H1 (cell line): ENCODE data around the gene TMEM151A. TPM values are rescaled to one million over a fixed set of nuclear protein-coding genes. Genes with fewer than 3 reads are reported as not detected.

Experiments
- USF2 ChIP-seq: IDR thresholded peaks from 2 replicates; pipeline ENCODE4 v1.6.1; 2011; ENCODE audit warnings: low read length, improper control_type of control experiment
- ZNF274 ChIP-seq: IDR thresholded peaks from 2 replicates; pipeline ENCODE4 v1.7.0; 2012; ENCODE audit warnings: low read length, borderline replicate concordance; ENCODE audit errors: extremely low read depth
- polyA plus RNA-seq, 7 experiments: library from polyadenylated mRNA; depleted of rRNA in 3 of 7; stranded (reverse) in 5 of 7; unstranded in 2 of 7; fragments of >200 nt in 5 of 7; fragments of 200-250 nt in 2 of 7; gene quantifications; 1 replicate in 5 of 7; 2 replicates in 1 of 7; 4 replicates in 1 of 7; pipeline versions ENCODE4 v1.2.1 to v1.2.3, GENCODE V29; 2011 to 2013; ENCODE audit warnings: missing spikeins in 2 of 7, mixed read lengths in 2 of 7
- total RNA-seq: library from RNA; stranded (reverse); fragmentation: NEBNext Ultra II Directional; extraction: Animal tissue kit (Norgen Biotek cat#: 25700); gene quantifications from 2 replicates; pipeline ENCODE4 v1.2.1, GENCODE V29; 2021

TMEM151A gene
- total and polyA plus RNA-seq, 2 of the 8 experiments (the other 6 are each of a cell fraction or from before 2014, with no cell fraction given): 3.2 TPM

- no peak for TF ChIP-seq USF2
- TF ChIP-seq ZNF274: no peak
- TF ChIP-seq, all 59 proteins: peak for 0
Observed at GRCh38 chr11:66286699-66287098, 5.0 kb upstream of the TMEM151A start (continued).
